Thyroid gland (tissue), 4 donors: ENCODE results near the gene OAT. TPM values are rescaled to one million over a fixed set of nuclear protein-coding genes. Genes with fewer than 3 reads are reported as not detected.
"Not testable (repeated sequence)": the region's sequence is repeated elsewhere in the genome, so short reads cannot be mapped to it uniquely, and the experiment has no call there.

Experiments used
- DNase-seq, 2 donors: peaks; one replicate each; pipeline ENCODE4 v3.0.0-alpha.2; 2019
- H3K27ac ChIP-seq, 3 donors: fragments of 200-600 bp; sonication (generic); 1 replicate in 2 of 3; 2 replicates in 1 of 3; pipeline ENCODE4 v1.5.1; 2016 to 2019; ENCODE audit warnings: mild to moderate bottlenecking in 1 of 3, moderate library complexity in 1 of 3
- H3K27me3 ChIP-seq: fragments of 200-600 bp; sonication (generic); one replicate; pipeline ENCODE4 v1.5.1; 2019
- H3K36me3 ChIP-seq, 2 donors: fragments of 200-600 bp; sonication (generic); one replicate each; pipeline ENCODE4 v1.5.1; 2016 to 2019
- H3K4me1 ChIP-seq, 2 donors: fragments of 200-600 bp; sonication (generic); one replicate each; pipeline ENCODE4 v1.5.1; 2017 to 2019
- H3K4me3 ChIP-seq, 3 donors: fragments of 200-600 bp; sonication (generic); replicated peaks in 1 of 3; 1 replicate in 2 of 3; 2 replicates in 1 of 3; pipeline ENCODE4 v1.5.1; 2016; ENCODE audit warnings: mild to moderate bottlenecking in 1 of 3
- H3K9me3 ChIP-seq: fragments of 200-600 bp; sonication (generic); one replicate; pipeline ENCODE4 v1.5.1; 2017
- CTCF ChIP-seq, 6 experiments: fragments of 200-600 bp in 3 of 6; fragments of 450-650 bp in 3 of 6; sonication (generic) in 3 of 6; IDR thresholded peaks; one replicate each; pipeline ENCODE4 v1.5.1; 2016 to 2019; ENCODE audit warnings: antibody characterized with exemption in 6 of 6, mild to moderate bottlenecking in 2 of 6, inconsistent platforms in 1 of 6, moderate library complexity in 1 of 6
- POLR2A ChIP-seq, 2 donors: fragments of 450-650 bp; IDR thresholded peaks; one replicate each; pipeline ENCODE4 v1.6.1; 2017; ENCODE audit warnings: antibody characterized with exemption in 2 of 2, mild to moderate bottlenecking in 2 of 2, moderate library complexity in 1 of 2
- WGBS, 2 donors: methylation state at CpG; one replicate each; pipeline ENCODE4 v1.1.5; 2017; 5-methylcytosine and 5-hydroxymethylcytosine counted together
- intact Hi-C: fragments of 100-400 bp; cut with DNase I; formaldehyde crosslinking; loops from one replicate; pipeline ENCODE4 v1.15.1; 2023
- total RNA-seq, 4 donors: library from RNA; depleted of rRNA; stranded (reverse); fragments of >200 nt; gene quantifications; one replicate each; pipeline ENCODE4 v1.2.3, GENCODE V29; 2016

OAT gene
- total RNA-seq, 4 donors from 2014 or later = 75.3 to 111 (median 95.8) TPM

GRCh38 chr10:124375353-124375614 lies 43.4 kb downstream of the OAT start:
- intact Hi-C loops = no loop called here
- DNase-seq = no peak
- Histone ChIP-seq H3K36me3 (no peaks in the 10 kb centered on the region), H3K4me3 (no peak overlapping the region), H3K9me3 (no peaks in the 10 kb centered on the region), H3K27me3 (no peaks in the 10 kb centered on the region), H3K4me1 (no peaks in the 10 kb centered on the region), H3K27ac (no peak overlapping the region)
- TF ChIP-seq CTCF (IDR thresholded peaks at IDR 0.05) (no peak), POLR2A (IDR thresholded peaks at IDR 0.05) (no peak)
- 80 to 97% methylated on average over 1 to 5 of the region's 5 CpGs for WGBS, 2 donors

DNA sequence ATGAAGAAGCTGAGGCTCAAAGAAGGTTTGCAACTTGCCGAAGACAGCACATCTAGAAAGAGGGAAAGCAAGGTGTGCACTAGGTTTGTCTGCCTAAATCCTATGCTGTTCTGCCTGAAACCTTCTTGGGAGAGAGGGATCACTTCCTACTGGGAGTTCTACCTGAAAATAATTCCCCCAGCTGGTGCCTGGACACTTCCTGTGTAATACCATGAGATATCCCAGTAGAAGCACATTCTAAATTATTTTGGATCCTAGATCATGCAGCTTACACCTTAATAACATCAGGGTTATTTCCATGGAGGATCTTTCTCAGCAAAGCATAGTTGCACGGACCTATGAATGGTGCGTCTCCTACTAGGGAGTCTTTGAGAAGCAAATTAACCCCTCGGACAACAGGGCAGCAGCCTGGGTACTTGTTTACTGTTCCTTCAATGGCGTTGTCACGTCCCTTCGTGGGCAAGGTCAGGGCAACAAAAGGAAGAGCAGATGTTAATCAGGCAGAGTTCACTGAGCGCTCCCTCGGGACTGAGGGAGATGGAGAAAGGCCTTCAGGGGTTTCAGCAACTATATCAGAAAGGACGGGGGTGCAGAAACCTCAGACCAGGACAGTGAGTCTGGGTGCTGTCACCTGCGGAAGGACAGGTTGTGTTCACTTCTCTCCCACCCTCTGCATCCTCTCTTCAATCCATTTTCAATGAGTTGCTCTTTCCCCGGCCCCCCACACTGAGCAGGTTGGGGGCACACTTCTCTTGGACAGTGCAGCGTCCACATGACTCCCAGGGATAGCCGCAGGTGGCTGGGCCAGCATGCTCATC lies 44.0 kb downstream of the OAT start:
- DNase-seq = no peak
- TF ChIP-seq CTCF (IDR thresholded peaks at IDR 0.05) = no peak
- TF ChIP-seq POLR2A (IDR thresholded peaks at IDR 0.05) = no peak
- Histone ChIP-seq H3K27ac (no peak overlapping the region), H3K9me3 (no peaks in the 10 kb centered on the region), H3K4me1 (no peaks in the 10 kb centered on the region), H3K4me3 (no peak overlapping the region), H3K36me3 (no peaks in the 10 kb centered on the region), H3K27me3 (no peaks in the 10 kb centered on the region)
- 77 to 78% methylated on average over 14 of the region's 14 CpGs for whole genome bisulfite sequencing, 2 donors
- intact Hi-C loops = no loop called here

DNA sequence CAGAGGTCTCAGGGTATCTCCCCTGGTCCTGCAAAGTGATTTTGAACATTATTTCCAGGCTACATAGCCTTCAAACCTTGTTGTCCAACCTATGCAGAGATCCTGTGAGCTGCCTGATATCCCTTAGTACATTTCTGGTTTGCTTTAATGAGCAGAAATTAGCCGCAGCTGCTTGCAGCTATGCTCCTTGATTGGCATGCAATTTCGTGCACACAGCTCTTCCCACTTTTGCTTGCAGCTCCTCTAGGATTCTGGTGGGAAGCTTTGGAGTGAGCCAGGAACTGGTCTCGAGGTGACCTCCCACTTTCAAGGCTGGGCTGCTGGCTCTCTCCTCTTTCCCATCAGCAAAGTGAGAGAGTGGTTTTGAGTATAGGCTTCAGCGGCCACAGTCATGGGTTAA lies 45.8 kb downstream of the OAT start:
- H3K27me3 ChIP-seq = no peaks in the 10 kb centered on the region

DNA sequence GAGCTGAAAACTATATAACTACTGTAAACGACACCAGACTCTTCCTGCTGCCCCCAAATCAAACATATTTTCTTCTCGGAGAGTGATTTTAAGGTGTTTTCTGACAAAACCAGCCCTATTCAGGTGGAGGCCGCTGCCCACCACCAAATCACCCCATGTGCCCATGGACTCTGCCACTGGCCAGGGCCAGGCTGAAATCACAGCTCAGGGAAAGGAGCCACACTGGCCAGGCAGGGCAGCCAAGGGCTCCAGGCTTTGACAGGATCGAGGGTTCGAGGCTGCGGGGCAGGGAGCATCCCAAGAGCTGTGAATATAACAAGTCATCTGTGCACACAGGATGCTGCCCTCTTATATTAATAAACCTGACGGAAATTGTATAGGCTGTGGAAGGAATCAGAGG lies 48.3 kb downstream of the OAT start:
- intact Hi-C loops = no loop called here
- no peaks in the 10 kb centered on the region for H3K4me1 ChIP-seq
- DNase-seq = no peak
- no peaks in the 10 kb centered on the region for H3K36me3 ChIP-seq
- H3K27ac ChIP-seq = no peak overlapping the region
- TF ChIP-seq POLR2A (IDR thresholded peaks at IDR 0.05) (no peak), CTCF (IDR thresholded peaks at IDR 0.05) (no peak)
- 90 to 93% methylated on average over 7 of the region's 7 CpGs for WGBS, 2 donors
- no peaks in the 10 kb centered on the region for H3K27me3 ChIP-seq
- H3K9me3 ChIP-seq = no peaks in the 10 kb centered on the region
- H3K4me3 ChIP-seq = no peak overlapping the region

More for the DNA sequence above, 45.8 kb downstream of the OAT start:
- H3K4me3 ChIP-seq = no peak overlapping the region
- TF ChIP-seq POLR2A (IDR thresholded peaks at IDR 0.05) (no peak), CTCF (IDR thresholded peaks at IDR 0.05) (no peak)
- H3K27ac ChIP-seq = no peak overlapping the region
- intact Hi-C loops = no loop called here
- 66 to 82% methylated on average over 4 of the region's 4 CpGs for WGBS, 2 donors
- H3K36me3 ChIP-seq = no peaks in the 10 kb centered on the region
- no peaks in the 10 kb centered on the region for H3K4me1 ChIP-seq
- H3K9me3 ChIP-seq = no peaks in the 10 kb centered on the region
- no peak for DNase-seq

- Histone ChIP-seq H3K27me3 (no peaks in the 10 kb centered on the region), H3K4me3 (no peak overlapping the region), H3K36me3 (no peaks in the 10 kb centered on the region), H3K27ac (no peak overlapping the region), H3K9me3 (no peaks in the 10 kb centered on the region), H3K4me1 (no peaks in the 10 kb centered on the region)
- 65 to 66% methylated on average over 4 of the region's 4 CpGs for WGBS, 2 donors
- DNase-seq = no peak
- intact Hi-C loops = no loop called here
- TF ChIP-seq POLR2A (IDR thresholded peaks at IDR 0.05) (no peak), CTCF (IDR thresholded peaks at IDR 0.05) (no peak)
Observed at GRCh38 chr10:124369986-124370385, 48.7 kb downstream of the OAT start.

- H3K9me3 ChIP-seq, intact Hi-C loops, DNase-seq, H3K4me1 ChIP-seq, H3K4me3 ChIP-seq, H3K27me3 ChIP-seq, H3K36me3 ChIP-seq, H3K27ac ChIP-seq: not testable (repeated sequence)
- WGBS, 2 donors = 56 to 63% methylated on average over 4 of the region's 4 CpGs
Observed at GRCh38 chr10:124369533-124369932, 49.2 kb downstream of the OAT start.
